T-helper 1 cell treated with Interleukin-12 subunit alpha and Interleukin-12 subunit beta and Interleukin-4 antibody, amounts not matched to agents 30 ng/mL and 1 ng/mL, for 36 hours (primary cell): Measurements from ENCODE around the gene SGTA. TPM values are rescaled to one million over a fixed set of nuclear protein-coding genes. Genes with fewer than 3 reads are reported as not detected.

ENCODE experiments used
- intact Hi-C: fragments of 100-400 bp; cut with micrococcal nuclease; formaldehyde crosslinking; loops from one replicate; pipeline ENCODE4 v1.15.1; 2024
- total RNA-seq: library from RNA; stranded (reverse); gene quantifications from 2 replicates; pipeline ENCODE4 v1.2.3, GENCODE V29; 2022

Gene SGTA
- total RNA-seq, 1 donor from 2014 or later: 49.2 TPM

DNA sequence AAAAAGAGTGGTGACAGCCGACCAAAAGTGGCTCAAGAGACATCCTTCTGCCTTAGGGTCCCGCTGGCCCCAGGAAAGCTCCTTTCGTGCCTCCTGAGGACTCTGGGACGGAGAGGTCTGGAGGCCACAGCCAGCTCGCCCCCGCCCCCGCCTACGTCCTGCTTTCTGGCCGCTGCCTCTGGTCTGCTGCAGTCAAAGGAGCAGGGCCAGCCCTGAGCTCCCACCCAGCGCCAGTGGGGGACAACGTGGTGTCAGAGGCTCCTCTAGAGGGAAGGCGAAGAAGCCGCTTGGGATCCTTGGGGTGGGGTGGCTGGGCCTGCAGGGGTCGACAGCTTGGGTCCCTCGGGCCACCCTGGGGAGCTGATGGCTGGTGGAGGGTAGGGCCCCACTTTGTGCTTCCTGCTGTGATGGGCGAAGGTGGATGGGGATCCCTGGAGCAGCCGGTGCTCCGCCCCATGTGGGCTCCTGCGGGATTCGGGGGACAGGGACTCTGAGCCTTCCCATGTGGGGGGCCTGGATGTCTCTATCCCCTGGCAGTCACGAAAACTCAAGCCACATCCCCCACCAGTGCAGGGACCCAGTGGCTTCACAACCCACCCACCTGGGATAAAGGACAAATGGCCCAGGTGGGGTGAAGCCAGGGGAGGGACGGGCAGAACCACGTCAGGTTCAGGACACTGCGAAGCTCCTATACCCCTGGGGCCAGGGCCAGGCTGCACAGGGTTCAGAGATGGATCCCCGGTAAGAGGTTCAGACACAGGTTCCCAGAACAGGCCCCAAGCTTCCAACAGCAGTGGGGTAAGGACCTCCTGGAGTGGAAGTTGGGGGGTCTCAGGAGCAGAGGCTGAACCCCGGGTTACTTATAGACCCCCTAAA, 52.9 kb downstream of the SGTA start:
- intact Hi-C loops: no loop called here

DNA sequence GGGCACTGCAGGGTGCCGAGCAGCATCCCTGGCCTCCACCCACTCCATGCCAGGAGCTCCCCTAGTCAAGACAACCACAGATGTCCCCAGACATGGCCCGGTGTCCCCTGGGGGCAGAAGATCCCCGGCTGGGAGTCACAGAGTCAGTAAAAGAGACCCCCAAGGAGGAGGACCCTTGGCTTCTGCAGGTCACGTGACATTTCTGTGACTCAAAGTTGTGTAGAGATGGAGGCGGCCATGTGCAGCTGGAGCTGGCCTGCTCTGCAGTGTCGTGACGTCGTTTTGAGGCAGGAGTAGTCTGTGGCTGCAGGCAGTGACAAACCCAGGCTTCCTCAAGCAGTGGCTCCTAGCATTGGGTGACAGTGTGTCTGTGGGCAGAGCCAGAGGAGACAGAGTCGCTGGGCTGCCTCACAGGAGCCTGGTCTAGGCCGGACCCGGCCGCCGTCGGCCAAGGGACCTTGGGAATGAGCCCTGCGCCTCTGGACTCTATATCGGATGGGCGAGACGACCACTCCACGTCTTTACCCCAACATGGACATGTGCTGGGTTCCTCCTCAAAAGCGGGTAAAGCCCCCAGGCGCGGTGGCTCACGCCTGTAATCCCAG, 54.2 kb downstream of the SGTA start:
- intact Hi-C loops: no loop called here

DNA sequence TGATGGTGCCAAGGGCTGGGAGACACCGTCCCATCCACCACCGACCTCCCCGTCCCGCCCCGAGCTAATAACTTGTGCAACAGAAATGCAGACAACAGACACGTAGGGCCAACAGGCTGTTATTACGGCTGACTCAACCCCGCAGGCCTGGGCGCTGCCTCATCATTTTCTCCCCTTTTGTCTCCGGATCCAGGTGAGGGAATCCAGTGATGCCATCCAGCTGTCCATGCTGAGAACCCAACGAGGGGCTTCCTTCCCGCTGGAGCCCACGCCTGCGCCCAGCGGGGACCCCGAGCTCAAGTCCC, 55.5 kb downstream of the SGTA start:
- intact Hi-C loops: no loop called here

DNA sequence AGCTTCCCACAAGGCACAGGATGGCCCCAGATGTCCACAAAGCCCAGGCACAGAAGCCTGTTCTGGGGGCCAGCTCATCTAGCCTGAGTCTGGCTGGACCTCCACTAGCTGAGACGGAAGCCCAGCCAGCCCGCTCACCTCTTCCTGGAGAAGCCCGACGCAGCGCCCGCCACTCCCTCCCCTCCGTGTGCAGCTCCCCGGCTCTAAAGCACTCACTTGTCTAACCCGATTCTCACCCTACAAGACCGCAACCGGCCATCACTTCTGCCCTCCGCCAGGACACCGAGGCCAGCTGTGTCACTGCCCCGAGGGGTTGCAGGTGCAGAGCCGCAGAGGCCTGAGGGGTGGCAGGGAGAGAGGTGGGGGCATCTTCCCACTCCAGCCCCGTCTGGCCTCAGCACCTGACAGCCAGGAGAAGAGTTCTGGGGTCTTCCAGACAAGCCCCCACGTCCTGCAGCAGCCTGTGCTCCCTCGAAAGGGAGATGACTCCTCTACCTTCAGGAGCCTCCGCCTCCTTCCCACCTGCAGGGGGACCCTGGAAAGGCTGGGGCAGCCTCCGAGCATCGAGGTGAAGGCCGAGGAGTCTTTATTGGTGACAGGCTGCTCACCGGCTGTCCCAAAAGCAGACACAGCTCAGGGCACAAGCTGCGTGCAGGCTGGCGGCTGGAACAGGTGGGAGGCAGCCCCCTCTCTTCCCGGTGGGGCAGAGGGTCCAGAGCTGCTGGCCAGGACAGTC, 56.0 kb downstream of the SGTA start:
- intact Hi-C loops: no loop called here

DNA sequence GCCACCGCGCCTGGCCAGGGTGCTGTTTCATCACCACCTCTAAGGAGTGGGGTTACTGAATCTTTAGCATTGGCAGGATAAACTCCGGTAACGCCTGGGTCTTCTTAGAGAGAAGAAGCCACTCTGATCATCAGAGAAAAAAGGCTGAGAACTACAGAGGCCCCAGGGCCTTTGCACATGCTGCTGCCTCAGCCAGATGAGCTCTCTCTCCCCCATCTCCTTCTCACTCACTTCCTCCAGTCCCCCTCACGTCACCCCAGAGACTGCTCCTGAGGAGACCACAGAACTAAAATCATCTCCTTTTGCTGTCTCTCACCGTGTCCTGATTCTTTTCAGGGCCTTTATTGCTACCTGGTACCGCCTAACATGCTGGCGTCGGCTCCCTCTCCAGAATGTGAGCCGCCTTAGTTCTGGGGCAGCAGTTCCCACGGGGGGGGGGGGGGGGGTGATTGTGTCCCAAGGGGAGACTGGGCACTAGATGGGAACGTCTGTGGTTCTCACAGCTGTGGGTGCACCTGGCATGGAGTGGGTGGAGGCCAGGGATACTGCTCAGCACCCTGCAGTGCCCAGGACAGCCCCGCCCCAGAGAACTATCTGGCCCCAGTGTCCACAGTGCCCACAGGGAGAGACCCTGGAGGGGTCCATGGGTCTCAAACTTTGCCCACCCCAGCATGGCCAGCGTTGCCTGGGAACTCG, 56.8 kb downstream of the SGTA start:
- intact Hi-C loops: no loop called here

DNA sequence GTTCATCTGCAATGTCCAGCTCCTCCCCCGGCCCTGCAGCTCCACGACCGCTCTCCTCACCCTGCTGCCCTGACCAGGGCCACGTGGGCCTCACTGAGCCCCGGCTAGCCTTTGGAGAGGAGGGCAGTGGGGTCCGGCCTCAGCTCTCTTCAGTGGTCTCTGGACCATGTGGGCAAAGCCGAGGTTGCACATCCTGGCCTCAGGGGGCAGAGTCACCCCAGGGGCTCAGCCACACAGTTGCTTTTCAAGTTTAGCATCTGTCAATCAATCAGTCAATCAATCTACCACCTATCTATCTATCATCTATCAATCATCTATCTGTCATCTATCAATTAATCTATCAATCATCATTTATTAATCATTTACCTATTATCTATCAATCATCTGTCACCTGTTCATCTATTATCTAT, 58.9 kb downstream of the SGTA start:
- intact Hi-C loops: no loop called here

DNA sequence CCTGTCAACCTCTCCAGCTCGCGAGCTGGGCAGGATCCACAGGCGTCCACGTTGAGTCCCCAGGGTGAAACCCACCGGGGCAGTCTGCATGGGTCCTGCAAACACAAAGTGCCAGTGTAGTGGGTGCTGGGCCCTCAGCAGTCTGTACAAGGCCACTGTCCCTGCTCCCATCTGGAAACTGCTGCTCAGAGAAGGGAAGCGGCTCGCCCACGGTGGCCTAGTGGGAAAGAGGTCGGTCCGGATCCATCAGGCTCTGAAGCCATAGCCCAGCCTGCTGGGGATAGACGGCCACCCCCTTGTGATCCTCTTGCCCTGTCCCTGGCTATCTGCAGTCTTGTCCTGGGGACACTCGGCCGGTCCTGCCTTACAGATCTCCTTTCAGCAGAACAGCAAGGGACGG, 59.3 kb downstream of the SGTA start:
- intact Hi-C loops: no loop called here

DNA sequence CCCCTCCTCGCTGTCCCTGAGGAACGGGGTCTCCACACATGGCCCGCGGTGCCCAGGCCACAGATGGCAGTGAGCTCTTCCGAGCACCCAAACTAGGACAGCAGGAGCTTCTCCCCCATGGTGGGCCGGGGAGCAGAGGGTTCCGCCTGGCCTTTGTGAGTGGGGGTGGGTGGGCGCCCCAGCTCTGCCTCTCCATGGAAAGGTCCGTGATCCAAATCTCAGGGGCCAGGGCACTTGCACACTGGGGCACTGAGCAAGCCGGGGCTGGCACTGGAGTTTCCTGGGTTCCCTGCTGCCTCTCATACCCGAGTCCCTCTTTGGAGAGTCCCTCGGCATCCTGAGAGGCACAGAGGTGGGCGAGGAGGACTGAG, 59.7 kb downstream of the SGTA start:
- intact Hi-C loops: no loop called here

DNA sequence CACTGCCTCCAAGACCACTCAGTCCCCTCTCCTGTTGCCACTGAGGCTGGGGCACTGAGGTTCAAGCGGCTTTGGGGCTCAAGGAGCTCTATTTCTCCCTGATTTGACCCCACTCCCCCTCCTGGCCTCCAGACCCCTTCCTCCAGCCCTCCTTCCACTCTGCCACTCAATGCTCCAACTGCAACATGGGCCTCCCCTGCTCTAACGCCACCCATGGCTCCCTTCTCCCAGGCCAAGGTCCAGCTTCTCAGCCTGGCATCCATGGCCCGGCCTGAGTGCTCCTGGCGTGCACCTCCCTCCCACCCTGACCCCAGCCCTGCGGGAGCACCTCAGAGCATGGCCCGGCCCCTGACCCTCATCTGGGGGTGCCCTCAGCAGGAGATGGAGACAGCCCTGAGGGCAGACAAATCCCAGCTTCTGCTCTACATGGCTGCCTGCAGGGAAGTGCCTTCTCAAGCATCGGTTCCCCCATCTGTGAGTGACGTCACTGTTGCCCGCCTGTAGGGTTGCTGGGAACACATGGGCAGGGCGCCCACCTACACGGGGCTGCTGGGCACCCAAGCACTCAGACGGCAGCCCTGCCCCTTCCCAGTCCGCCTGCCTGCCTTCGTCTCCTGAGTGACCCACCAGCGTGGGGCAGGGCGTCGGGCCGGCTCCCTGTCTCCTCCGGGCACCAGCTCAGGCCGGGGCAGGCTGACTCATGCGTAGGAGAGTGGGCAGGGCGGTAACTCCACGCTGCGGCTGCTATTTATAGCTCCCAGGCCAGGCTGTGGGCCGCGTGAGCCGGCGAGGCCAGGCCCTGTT, 60.3 kb downstream of the SGTA start:
- intact Hi-C loops: no loop called here

DNA sequence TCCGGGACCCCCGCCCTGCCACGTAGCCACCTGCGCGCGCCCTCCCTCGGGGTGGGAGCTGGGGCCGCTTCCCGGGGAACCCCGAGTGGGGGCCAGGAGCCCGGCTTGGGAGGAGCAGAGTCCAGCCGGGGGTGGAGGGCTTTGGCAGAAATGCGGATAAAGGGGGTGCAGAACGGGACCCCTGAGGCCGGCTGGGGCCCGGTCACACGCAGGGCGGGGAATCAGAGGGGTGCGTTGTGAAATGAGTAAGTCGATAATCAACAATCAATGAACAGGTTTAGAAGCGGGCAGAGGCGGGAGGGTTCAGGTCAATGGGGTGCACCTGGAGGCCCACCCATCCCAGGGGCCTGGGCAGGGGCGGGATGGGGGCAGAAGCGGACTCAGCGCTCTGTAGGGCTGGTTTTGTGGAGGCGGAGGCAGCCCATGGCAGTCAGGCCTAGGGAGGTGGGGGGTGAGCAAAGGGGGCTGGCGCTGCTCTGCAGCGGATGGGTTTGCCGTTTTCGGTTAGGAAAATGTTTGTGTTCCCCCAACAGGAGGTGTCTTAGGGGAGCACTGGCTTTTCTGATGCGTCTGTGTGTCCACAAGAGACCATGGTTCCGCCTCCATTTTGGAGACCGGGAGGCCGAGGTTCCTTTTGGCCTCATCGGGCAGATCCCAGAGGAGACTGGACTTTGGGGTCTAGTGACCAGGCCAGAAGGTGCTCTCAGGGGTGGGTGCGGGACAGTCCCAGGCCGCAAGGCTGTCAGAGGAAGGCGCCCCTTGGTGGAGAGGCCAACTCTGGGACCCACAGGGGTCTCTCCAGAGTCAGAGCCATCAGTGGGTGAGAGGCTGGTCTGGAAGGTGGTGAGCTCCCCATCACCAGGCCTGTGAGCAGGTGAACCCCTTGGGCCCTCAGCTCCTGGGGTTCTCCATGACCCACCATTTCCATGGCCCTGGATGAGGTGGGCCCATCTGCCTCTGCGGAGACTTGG, 61.2 kb downstream of the SGTA start:
- intact Hi-C loops: no loop called here

DNA sequence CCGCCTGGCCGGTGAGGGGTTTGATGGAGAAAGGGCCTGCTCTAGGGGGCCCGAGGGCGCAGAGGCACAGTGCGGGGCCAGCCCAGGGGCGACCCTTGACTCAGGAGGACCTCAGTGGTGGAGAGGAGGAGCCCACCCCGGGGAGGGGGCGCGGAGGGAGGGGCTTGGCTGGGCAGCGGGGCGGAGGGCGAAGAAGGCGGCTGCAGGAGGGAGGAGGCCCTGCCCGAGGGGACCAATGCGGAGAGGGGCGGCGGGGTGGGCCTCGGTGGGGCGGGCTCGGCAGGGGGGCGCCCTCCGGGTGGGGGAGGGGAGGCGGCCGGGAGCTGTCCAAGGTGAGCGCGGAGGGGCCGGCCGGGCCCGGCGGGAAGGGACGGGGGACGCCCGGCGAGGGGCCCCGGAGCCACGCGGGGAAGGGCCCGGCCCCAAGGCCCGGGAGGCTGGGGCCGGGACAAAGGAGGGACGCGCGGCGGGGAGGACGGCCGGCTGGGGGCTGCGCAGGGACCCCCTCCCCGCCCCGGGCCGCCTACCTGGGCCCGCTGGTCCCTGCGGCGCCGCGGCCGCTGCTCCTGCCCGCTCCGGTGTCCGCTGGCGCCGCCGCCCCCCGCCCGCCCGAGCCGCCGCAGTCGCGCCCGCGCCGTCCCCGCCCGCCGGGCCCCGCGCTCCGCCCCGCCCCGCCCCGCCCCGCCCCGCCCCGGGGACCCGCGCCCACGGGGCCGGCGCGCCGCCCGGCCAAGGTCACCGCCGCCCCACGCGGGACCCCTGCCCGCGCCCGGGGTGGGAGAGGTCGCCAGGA, 62.1 kb downstream of the SGTA start, which contains the start of gene DIRAS1:
TSS of gene DIRAS1 (minus strand) at position 596 of the 793 bp plus-strand sequence. CDS start 3,566 bp downstream, outside the sequence.
- intact Hi-C loops: no loop called here

DNA sequence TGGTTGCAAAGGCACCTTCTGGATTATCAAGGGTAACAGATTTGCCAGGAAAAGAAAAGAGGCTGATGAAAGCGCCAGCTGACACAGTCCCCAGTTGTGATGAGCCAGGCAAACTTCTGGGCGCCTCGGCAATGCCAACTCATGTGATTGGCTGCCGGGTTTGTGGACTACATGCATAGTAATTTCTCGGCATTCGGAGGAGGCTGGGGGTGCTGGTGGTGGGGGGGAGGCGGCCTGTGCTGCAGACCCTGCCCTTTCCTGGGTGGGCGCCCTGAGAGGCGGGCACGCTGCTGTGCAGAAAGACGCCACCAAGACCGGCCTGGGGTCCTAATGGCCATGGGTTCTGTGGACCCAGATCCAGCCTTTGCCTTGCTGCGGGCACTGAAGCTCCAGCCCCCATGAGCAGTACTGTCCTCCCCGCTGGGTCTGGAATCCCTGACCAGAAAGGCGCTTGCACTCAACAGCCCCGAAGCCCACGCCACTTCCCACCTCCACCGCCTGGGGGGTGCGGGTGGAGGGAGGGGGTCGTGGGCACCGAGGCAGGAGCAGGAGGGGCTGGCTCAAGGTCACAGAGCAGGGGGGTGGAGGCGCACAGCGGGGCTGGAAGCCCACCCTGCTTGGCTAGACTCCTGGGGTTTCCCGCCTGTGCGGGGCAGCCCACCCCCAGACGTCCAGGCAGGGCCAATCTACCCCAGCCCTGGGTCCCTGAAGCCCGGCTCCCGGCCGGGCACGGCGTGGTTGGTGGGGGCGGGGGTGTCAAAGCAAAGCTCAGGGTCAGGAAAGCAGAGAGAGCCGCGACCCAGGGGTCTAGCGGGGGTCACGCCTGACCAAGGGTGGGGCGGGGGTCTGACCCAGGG, 62.9 kb downstream of the SGTA start:
- intact Hi-C loops: no loop called here

DNA sequence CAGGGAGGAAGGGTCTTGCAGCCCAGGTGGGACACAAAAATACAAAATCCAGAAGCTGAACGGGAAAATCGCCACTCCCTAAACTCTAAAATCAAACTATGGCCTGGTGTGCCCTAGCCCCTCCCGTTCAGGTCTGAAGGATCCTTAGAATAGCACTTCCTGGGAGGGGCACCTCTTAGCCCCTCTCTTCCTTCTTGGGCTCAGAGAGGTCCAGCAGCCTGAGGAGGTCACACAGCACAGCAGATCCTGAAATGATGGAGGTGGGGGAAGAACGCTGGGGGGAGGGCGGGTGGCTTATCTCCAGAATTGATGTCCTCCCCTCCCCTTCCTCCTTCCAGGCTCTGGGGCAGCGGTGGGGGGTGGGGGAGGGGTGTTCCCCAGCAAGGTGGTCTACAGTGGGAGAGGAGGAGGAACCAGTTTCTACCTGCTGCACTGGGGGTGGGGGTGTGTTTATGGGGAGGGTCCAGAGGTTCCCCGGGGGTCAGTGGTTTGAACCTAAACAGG, 63.8 kb downstream of the SGTA start:
- intact Hi-C loops: no loop called here

DNA sequence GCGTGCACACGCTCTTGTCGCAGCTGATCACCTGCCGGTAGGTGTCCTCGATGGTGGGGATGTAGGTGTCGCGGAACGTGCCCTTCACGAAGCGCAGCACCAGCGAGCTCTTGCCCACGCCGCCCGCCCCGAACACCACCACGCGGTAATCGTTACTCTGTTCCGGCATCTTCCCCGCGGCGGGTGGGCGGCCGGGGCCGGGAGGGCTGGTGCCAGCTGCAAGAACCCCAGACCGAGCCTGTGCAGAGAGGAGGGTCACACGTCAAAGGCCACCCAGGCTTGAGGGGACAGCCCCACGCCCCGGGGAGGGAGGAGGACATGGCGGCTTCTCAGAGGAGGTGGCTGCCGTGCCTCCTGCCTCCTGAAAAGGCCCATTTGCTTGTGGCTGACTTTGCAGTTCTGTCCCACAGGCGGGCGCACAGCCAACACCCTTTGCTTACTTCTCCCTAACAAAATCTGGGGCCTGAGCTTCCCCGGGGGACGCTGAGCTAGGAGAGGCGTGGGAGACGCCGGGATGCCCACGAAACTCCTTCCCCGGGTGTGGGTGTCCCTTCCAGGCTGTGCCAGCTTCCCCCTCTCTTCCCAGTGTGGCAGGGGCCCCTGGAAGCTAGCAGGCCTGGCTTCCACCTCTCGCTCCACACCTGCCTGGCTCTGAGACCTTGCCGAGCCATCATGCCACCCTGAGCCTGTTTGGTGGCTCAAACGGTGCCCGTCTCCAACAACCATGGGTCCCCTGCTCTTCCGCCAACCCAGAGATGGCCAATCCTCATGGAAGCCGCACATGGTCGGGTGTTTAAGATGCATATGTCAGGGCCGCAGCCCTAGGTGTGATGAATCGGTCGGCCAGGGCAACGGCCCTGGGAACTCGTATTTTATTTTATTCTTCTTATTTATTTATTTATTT, 65.2 kb downstream of the SGTA start:
- intact Hi-C loops: no loop called here

DNA sequence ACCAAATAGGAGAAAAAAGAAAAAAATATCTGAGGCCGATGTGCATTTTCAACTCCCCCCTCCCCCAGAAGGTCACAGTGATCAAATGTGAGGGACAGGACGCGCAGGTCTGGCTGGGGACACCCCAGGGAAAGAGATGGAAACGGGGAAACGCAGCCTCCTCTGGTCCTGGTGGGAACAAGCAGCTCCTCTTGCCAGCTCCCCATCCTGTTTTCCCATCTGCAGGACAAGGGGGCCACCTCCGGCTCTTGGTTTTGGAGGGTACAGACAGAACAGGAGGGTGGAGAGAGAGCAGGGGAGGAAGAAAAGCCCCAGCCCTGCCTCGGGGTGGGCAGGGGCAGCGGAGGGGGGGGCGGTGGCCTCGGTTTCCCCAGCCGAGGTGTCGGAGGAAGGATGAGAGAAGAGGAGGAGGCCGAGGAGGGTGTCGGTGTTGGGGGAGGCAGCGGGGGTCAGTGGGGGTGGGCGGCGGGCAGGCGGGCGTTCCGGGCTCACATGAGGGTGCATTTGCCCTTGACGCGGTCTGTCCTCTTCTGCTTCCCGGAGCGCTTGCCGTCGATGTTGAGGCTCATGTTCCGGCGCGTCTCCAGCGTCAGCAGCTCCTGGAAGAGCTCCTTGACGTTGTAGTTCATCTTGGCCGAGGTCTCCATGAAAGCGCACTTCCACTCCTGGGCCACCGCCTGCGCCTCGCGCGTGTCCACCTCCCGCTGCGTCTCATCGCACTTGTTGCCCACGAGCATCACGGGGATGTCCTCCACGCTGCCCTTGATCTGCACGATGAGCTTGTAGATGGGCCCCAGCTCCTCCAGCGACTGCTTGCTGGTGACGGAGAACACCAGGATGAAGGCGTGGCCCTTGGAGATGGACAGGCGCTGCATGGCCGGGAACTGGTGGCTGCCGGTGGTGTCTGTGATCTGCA, 66.1 kb downstream of the SGTA start:
- intact Hi-C loops: no loop called here

DNA sequence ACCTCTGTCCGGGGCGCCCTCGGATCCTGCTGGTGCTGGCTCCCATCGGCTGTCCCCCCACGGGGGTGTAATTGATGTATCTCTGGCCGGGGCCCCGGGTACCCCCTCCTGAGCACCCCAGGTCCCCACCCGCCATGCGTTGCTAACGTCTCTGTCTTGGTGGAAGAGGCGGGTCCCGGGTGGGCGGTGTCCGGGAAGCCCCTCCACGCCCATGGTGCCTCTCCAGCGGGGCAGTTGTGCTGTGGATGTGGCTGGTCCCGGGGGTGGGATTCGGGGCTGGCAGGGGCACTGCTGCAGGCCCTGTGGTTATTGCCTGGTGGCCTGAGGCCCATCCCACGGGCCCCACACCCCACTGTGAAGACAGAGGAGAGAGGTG, 66.8 kb downstream of the SGTA start:
- intact Hi-C loops: no loop called here
